Smooth muscle cell (in vitro differentiated cells): ENCODE results near the gene MTNR1A. TPM values are rescaled to one million over a fixed set of nuclear protein-coding genes. Genes with fewer than 3 reads are reported as not detected.
A peak's percentile ranks its signal among the peaks of the same experiment; 100 is the strongest.

Experiments
- DNase-seq: peaks from one replicate; lab custom pipeline; 2025; ENCODE audit not compliant: unreplicated experiment; lab: John Stamatoyannopoulos, UW
- H2AFZ ChIP-seq: fragments of 200-600 bp; sonication (generic); 2 replicates; pipeline ENCODE4 v1.6.0; 2016; ENCODE audit warnings: antibody characterized with exemption, low read depth, mild to moderate bottlenecking
- H3F3A ChIP-seq: fragments of 200-600 bp; sonication (generic); 2 replicates; pipeline ENCODE4 v1.6.0; 2017; ENCODE audit warnings: antibody characterized with exemption, low read depth
- H3K27ac ChIP-seq: fragments of 200-600 bp; sonication (generic); 2 replicates; pipeline ENCODE4 v1.5.1; 2016; ENCODE audit warnings: low read depth, mild to moderate bottlenecking
- H3K27me3 ChIP-seq: fragments of 200-600 bp; sonication (generic); 2 replicates; pipeline ENCODE4 v1.6.1; 2016; ENCODE audit warnings: low read depth, mild to moderate bottlenecking
- H3K36me3 ChIP-seq: fragments of 200-600 bp; sonication (generic); 2 replicates; pipeline ENCODE4 v1.5.1; 2016; ENCODE audit warnings: low read depth
- H3K4me1 ChIP-seq: fragments of 200-600 bp; sonication (generic); 2 replicates; pipeline ENCODE4 v1.5.1; 2016; ENCODE audit warnings: low read depth
- H3K4me2 ChIP-seq: fragments of 200-600 bp; sonication (generic); 2 replicates; pipeline ENCODE4 v1.6.0; 2016; ENCODE audit warnings: mild to moderate bottlenecking
- H3K4me3 ChIP-seq: fragments of 200-600 bp; sonication (generic); 2 replicates; pipeline ENCODE4 v1.5.1; 2016; ENCODE audit warnings: mild to moderate bottlenecking
- H3K79me2 ChIP-seq: fragments of 200-600 bp; sonication (generic); 2 replicates; pipeline ENCODE4 v1.6.0; 2016; ENCODE audit warnings: low read depth, mild to moderate bottlenecking
- H3K9ac ChIP-seq: fragments of 200-600 bp; sonication (generic); 2 replicates; pipeline ENCODE4 v1.6.0; 2016; ENCODE audit warnings: low read depth
- H3K9me3 ChIP-seq: fragments of 200-600 bp; sonication (generic); replicated peaks from 2 replicates; pipeline ENCODE4 v1.5.1; 2016; ENCODE audit warnings: low read depth
- H4K20me1 ChIP-seq: fragments of 200-600 bp; sonication (generic); 2 replicates; pipeline ENCODE4 v1.6.0; 2016; ENCODE audit warnings: low read depth
- WGBS: methylation state at CpG from one replicate; pipeline ENCODE4 v1.1.7; 2016; ENCODE audit warnings: low lambda C conversion rate; 5-methylcytosine and 5-hydroxymethylcytosine counted together
- polyA plus RNA-seq: library from polyadenylated mRNA; unstranded; fragments of >200 nt; fragmentation: Nextera tagmentation; extraction: Ambion mirVana; gene quantifications from 2 replicates; pipeline ENCODE4 v1.2.1, GENCODE V29; 2016
- total RNA-seq: library from RNA; depleted of rRNA; stranded (reverse); fragments of >200 nt; gene quantifications from 2 replicates; pipeline ENCODE4 v1.2.3, GENCODE V29; 2014
- TF ChIP-seq, protein P1 (sequence below): fragments of 200-600 bp; sonication (generic); IDR thresholded peaks from 2 replicates; pipeline ENCODE4 v1.5.1; 2017; ENCODE audit warnings: borderline replicate concordance, mild to moderate bottlenecking, antibody characterized with exemption; ENCODE audit not compliant: insufficient read depth, poor library complexity, severe bottlenecking

MTNR1A gene
- total and polyA plus RNA-seq, 2 experiments from 2014 or later = not detected

DNA sequence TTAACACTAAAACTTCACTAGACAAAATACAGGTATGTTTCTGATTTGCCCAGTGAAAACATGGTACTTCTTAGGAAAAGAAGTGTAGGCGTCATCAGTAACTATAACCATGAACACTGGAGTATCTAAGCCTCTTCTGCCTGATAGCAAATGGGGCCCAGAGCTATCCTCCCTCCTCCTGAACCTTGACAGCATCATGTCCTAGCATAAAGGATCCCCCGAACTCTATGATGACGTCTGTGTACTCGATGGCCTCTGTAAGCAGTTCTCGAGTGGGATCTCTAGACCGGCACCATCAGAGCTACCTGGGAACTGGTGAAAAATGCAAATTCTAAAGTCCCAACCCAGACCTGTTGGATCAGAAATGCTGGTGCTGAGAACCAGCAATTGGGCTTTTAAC lies 36.3 kb upstream of the MTNR1A start:
- Histone ChIP-seq H3K4me3 (no peak overlapping the region), H3K36me3 (peaks cover 33% of the 10 kb centered on the region), H3K9me3 (no peaks in the 10 kb centered on the region), H3K27me3 (no peaks in the 10 kb centered on the region), H4K20me1 (peaks cover 86% of the 10 kb centered on the region), H2AFZ (no peak overlapping the region), H3K4me2 (no peak overlapping the region), H3K9ac (no peak overlapping the region), H3K27ac (no peak overlapping the region), H3F3A (no peaks in the 10 kb centered on the region), H3K79me2 (no peaks in the 10 kb centered on the region), H3K4me1 (no peaks in the 10 kb centered on the region)
- TF ChIP-seq, protein P1, sequence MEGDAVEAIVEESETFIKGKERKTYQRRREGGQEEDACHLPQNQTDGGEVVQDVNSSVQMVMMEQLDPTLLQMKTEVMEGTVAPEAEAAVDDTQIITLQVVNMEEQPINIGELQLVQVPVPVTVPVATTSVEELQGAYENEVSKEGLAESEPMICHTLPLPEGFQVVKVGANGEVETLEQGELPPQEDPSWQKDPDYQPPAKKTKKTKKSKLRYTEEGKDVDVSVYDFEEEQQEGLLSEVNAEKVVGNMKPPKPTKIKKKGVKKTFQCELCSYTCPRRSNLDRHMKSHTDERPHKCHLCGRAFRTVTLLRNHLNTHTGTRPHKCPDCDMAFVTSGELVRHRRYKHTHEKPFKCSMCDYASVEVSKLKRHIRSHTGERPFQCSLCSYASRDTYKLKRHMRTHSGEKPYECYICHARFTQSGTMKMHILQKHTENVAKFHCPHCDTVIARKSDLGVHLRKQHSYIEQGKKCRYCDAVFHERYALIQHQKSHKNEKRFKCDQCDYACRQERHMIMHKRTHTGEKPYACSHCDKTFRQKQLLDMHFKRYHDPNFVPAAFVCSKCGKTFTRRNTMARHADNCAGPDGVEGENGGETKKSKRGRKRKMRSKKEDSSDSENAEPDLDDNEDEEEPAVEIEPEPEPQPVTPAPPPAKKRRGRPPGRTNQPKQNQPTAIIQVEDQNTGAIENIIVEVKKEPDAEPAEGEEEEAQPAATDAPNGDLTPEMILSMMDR = no peak
- no peak for DNase-seq
- WGBS = 98% methylated on average over 6 of the region's 6 CpGs

- peaks cover 16% of the 10 kb centered on the region for H3K36me3 ChIP-seq
- no peak overlapping the region for H3K27ac ChIP-seq
- DNase-seq = no peak
- 97% methylated on average over 20 of the region's 20 CpGs for WGBS
- H4K20me1 ChIP-seq = peaks cover 89% of the 10 kb centered on the region
- H3K4me1 ChIP-seq = no peaks in the 10 kb centered on the region
- H3K4me2 ChIP-seq = no peak overlapping the region
- no peaks in the 10 kb centered on the region for H3K27me3 ChIP-seq
- H3K4me3 ChIP-seq = no peak overlapping the region
- no peaks in the 10 kb centered on the region for H3F3A ChIP-seq
- H3K79me2 ChIP-seq = no peaks in the 10 kb centered on the region
- H3K9ac ChIP-seq = no peak overlapping the region
- TF ChIP-seq, protein P1 = no peak
- no peak overlapping the region for H2AFZ ChIP-seq
- H3K9me3 ChIP-seq = no peaks in the 10 kb centered on the region
Observed at GRCh38 chr4:186588503-186588902, 33.1 kb upstream of the MTNR1A start.

DNA sequence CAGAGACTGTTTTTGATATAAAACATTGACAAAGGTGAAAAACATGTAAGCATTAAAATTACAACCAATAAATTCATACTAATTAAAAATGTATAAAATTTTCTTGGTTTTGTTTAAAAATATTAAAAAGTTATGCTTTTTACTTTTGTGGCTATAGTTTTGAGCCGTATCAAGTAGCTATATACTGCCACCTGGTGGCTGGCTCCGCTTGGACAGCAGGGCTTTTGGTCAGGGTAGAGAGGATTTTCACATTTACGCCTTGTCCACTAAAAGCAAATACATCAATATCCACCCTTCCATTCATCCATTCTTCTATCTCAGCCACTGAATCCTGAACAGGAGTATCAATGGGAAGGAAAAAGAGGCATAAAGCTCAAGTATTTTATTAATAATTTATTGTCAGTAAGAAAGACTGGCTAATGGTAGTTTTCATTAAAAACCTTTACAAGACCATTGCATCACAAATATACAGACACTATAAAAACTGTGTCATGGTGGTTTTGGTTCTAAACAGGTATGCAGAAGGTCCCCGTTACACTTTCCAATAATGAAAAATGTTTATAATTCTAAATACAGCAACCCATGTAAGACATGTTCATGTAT lies 32.1 kb upstream of the MTNR1A start:
- WGBS = 46% methylated on average over 4 of the region's 4 CpGs
- no peaks in the 10 kb centered on the region for H3K27me3 ChIP-seq
- H3K9me3 ChIP-seq = no peaks in the 10 kb centered on the region
- peaks cover 14% of the 10 kb centered on the region for H3K36me3 ChIP-seq
- DNase-seq = peak; percentile 6
- H3K4me3 ChIP-seq = no peak overlapping the region
- no peak overlapping the region for H3K9ac ChIP-seq
- TF ChIP-seq, protein P1 = peak; percentile 95
- no peak overlapping the region for H3K4me2 ChIP-seq
- H2AFZ ChIP-seq = no peak overlapping the region
- H3F3A ChIP-seq = no peaks in the 10 kb centered on the region
- no peak overlapping the region for H3K27ac ChIP-seq
- peaks cover 79% of the 10 kb centered on the region for H4K20me1 ChIP-seq
- H3K79me2 ChIP-seq = no peaks in the 10 kb centered on the region
- H3K4me1 ChIP-seq = no peaks in the 10 kb centered on the region

GRCh38 chr4:186586205-186586604 lies 30.8 kb upstream of the MTNR1A start:
- Histone ChIP-seq H2AFZ (no peak overlapping the region), H3K36me3 (peaks cover 15% of the 10 kb centered on the region), H3F3A (no peaks in the 10 kb centered on the region), H3K4me1 (no peaks in the 10 kb centered on the region), H3K4me2 (no peak overlapping the region), H3K9me3 (no peaks in the 10 kb centered on the region), H3K27ac (no peak overlapping the region), H3K4me3 (no peak overlapping the region), H4K20me1 (peaks cover 66% of the 10 kb centered on the region), H3K79me2 (no peaks in the 10 kb centered on the region), H3K27me3 (no peaks in the 10 kb centered on the region), H3K9ac (no peak overlapping the region)
- WGBS = 87% methylated on average over 8 of the region's 8 CpGs
- DNase-seq = no peak
- TF ChIP-seq, protein P1 = no peak
